ENCODE measurements around the gene R3HDM2.
"Not testable (repeated sequence)": the region's sequence is repeated elsewhere in the genome, so short reads cannot be mapped to it uniquely, and the experiment has no call there.

R3HDM2 gene

GRCh38 chr12:57276935-57277563 is 153.8 kb downstream of the R3HDM2 start:
- Histone ChIP-seq H3K27ac (ENCODE audit: low read length, poor library complexity, severe bottlenecking) (no peak overlapping the region), H3K79me1 (replicated peaks; ENCODE audit: low read length, poor library complexity, severe bottlenecking) (no peaks in the 10 kb centered on the region), H2BK120ac (ENCODE audit: low read depth, low read length) (no peak overlapping the region), H3K18ac (ENCODE audit: low read depth in 1 of 2, low read length in 2 of 2) (no peak overlapping the region), H2AFZ (ENCODE audit: low read depth, low read length) (no peak overlapping the region), H2BK5ac (ENCODE audit: low read depth, low read length, poor library complexity, severe bottlenecking) (no peak overlapping the region), H3K4me2 (ENCODE audit: low read length, poor library complexity, severe bottlenecking) (no peak overlapping the region), H2BK12ac (ENCODE audit: low read length in 2 of 2) (no peak overlapping the region), H3K4ac (ENCODE audit: low read depth in 1 of 2, low read length in 2 of 2) (no peak overlapping the region), H2AK5ac (ENCODE audit: low read length, severe bottlenecking) (no peak overlapping the region), H4K8ac (ENCODE audit: low read length) (no peak overlapping the region), H4K91ac (ENCODE audit: low read length) (no peak overlapping the region), H3K27me3 (ENCODE audit: control insufficient read depth in 1 of 2, insufficient read depth in 1 of 2, low read length in 2 of 2) (no peaks in the 10 kb centered on the region), H3K14ac (ENCODE audit: low read length in 2 of 2) (no peak overlapping the region), H3K9ac (ENCODE audit: low read length) (peak overlapping the region; percentile 19), H3K4me1 (ENCODE audit: control insufficient read depth, insufficient read depth, low read depth, low read length) (peaks cover 3% of the 10 kb centered on the region), H3K9me3 (ENCODE audit: control insufficient read depth, low read length) (no peaks in the 10 kb centered on the region), H2BK15ac (ENCODE audit: low read depth, poor library complexity, severe bottlenecking) (no peak overlapping the region), H3K4me3 (ENCODE audit: insufficient read depth in 1 of 2, low read depth in 1 of 2, low read length in 2 of 2) (no peak overlapping the region), H3K36me3 (ENCODE audit: control insufficient read depth in 1 of 2, insufficient read depth in 2 of 2, low read depth in 1 of 2, low read length in 2 of 2) (peaks cover 5 to 39% of the 10 kb centered on the region in 2 experiments), H3K23ac (ENCODE audit: low read length in 2 of 2) (no peak overlapping the region)
- peak; percentile 45 for DNase-seq
- WGBS = 87% methylated on average over 3 of the region's 4 CpGs

- H3K4me3 ChIP-seq (ENCODE audit: insufficient read depth in 1 of 2, low read depth in 1 of 2, low read length in 2 of 2); H3K18ac ChIP-seq (ENCODE audit: low read depth in 1 of 2, low read length in 2 of 2); H2BK12ac ChIP-seq (ENCODE audit: low read length in 2 of 2); H2BK120ac ChIP-seq (ENCODE audit: low read depth, low read length); H3K9me3 ChIP-seq (ENCODE audit: control insufficient read depth, low read length); H2BK15ac ChIP-seq (ENCODE audit: low read depth, poor library complexity, severe bottlenecking); H3K4me1 ChIP-seq (ENCODE audit: control insufficient read depth, insufficient read depth, low read depth, low read length); H3K4ac ChIP-seq (ENCODE audit: low read depth in 1 of 2, low read length in 2 of 2); H2AFZ ChIP-seq (ENCODE audit: low read depth, low read length); H3K4me2 ChIP-seq (ENCODE audit: low read length, poor library complexity, severe bottlenecking); H3K9ac ChIP-seq (ENCODE audit: low read length); H3K27ac ChIP-seq (ENCODE audit: low read length, poor library complexity, severe bottlenecking); H3K79me1 ChIP-seq (replicated peaks; ENCODE audit: low read length, poor library complexity, severe bottlenecking); H4K8ac ChIP-seq (ENCODE audit: low read length); H2BK5ac ChIP-seq (ENCODE audit: low read depth, low read length, poor library complexity, severe bottlenecking); H3K23ac ChIP-seq (ENCODE audit: low read length in 2 of 2); H3K27me3 ChIP-seq (ENCODE audit: control insufficient read depth in 1 of 2, insufficient read depth in 1 of 2, low read length in 2 of 2); H2AK5ac ChIP-seq (ENCODE audit: low read length, severe bottlenecking); H3K14ac ChIP-seq (ENCODE audit: low read length in 2 of 2); DNase-seq; H4K91ac ChIP-seq (ENCODE audit: low read length): not testable (repeated sequence)
- H3K36me3 ChIP-seq (ENCODE audit: control insufficient read depth in 1 of 2, insufficient read depth in 2 of 2, low read depth in 1 of 2, low read length in 2 of 2) = peaks cover 3 to 41% of the 10 kb centered on the region in 2 experiments
- WGBS = 99% methylated on average over 5 of the region's 6 CpGs
Measured at GRCh38 chr12:57276233-57276632, 154.6 kb downstream of the R3HDM2 start.

GRCh38 chr12:57273516-57273915 is 157.3 kb downstream of the R3HDM2 start:
- no peak overlapping the region for H4K91ac ChIP-seq (ENCODE audit: low read length)
- H2BK5ac ChIP-seq (ENCODE audit: low read depth, low read length, poor library complexity, severe bottlenecking) = no peak overlapping the region
- H3K27ac ChIP-seq (ENCODE audit: low read length, poor library complexity, severe bottlenecking) = no peak overlapping the region

GRCh38 chr12:57272337-57273151 is 158.3 kb downstream of the R3HDM2 start:
- no peak overlapping the region for H3K4me3 ChIP-seq (ENCODE audit: insufficient read depth in 1 of 2, low read depth in 1 of 2, low read length in 2 of 2)
- no peaks in the 10 kb centered on the region for H3K4me1 ChIP-seq (ENCODE audit: control insufficient read depth, insufficient read depth, low read depth, low read length)
- H2BK120ac ChIP-seq (ENCODE audit: low read depth, low read length) = no peak overlapping the region
- peak overlapping the region; percentile 40 for H3K9ac ChIP-seq (ENCODE audit: low read length)
- H3K4me2 ChIP-seq (ENCODE audit: low read length, poor library complexity, severe bottlenecking) = no peak overlapping the region
- no peak overlapping the region for H2AFZ ChIP-seq (ENCODE audit: low read depth, low read length)
- H2BK12ac ChIP-seq (ENCODE audit: low read length in 2 of 2) = no peak overlapping the region
- 64% methylated on average over 7 of the region's 7 CpGs for WGBS
- no peaks in the 10 kb centered on the region for H3K79me1 ChIP-seq (replicated peaks; ENCODE audit: low read length, poor library complexity, severe bottlenecking)
- no peak overlapping the region for H3K23ac ChIP-seq (ENCODE audit: low read length in 2 of 2)
- no peak overlapping the region for H3K18ac ChIP-seq (ENCODE audit: low read depth in 1 of 2, low read length in 2 of 2)
- H3K9me3 ChIP-seq (ENCODE audit: control insufficient read depth, low read length) = no peaks in the 10 kb centered on the region
- H3K14ac ChIP-seq (ENCODE audit: low read length in 2 of 2) = no peak overlapping the region
- peaks cover 14 to 49% of the 10 kb centered on the region in 2 experiments for H3K36me3 ChIP-seq (ENCODE audit: control insufficient read depth in 1 of 2, insufficient read depth in 2 of 2, low read depth in 1 of 2, low read length in 2 of 2)
- H4K8ac ChIP-seq (ENCODE audit: low read length) = no peak overlapping the region
- H4K91ac ChIP-seq (ENCODE audit: low read length) = no peak overlapping the region
- peak; percentile 70 for DNase-seq
- no peak overlapping the region for H3K27ac ChIP-seq (ENCODE audit: low read length, poor library complexity, severe bottlenecking)
- H3K4ac ChIP-seq (ENCODE audit: low read depth in 1 of 2, low read length in 2 of 2) = no peak overlapping the region
- H2AK5ac ChIP-seq (ENCODE audit: low read length, severe bottlenecking) = no peak overlapping the region
- no peak overlapping the region for H2BK15ac ChIP-seq (ENCODE audit: low read depth, poor library complexity, severe bottlenecking)
- H3K27me3 ChIP-seq (ENCODE audit: control insufficient read depth in 1 of 2, insufficient read depth in 1 of 2, low read length in 2 of 2) = no peaks in the 10 kb centered on the region
- H2BK5ac ChIP-seq (ENCODE audit: low read depth, low read length, poor library complexity, severe bottlenecking) = no peak overlapping the region

More at GRCh38 chr12:57273516-57273915, 157.3 kb downstream of the R3HDM2 start:
- Histone ChIP-seq H3K27me3 (ENCODE audit: control insufficient read depth in 1 of 2, insufficient read depth in 1 of 2, low read length in 2 of 2) (no peaks in the 10 kb centered on the region), H3K4me2 (ENCODE audit: low read length, poor library complexity, severe bottlenecking) (no peak overlapping the region), H3K4me1 (ENCODE audit: control insufficient read depth, insufficient read depth, low read depth, low read length) (no peaks in the 10 kb centered on the region), H2AFZ (ENCODE audit: low read depth, low read length) (no peak overlapping the region), H3K9me3 (ENCODE audit: control insufficient read depth, low read length) (no peaks in the 10 kb centered on the region), H2AK5ac (ENCODE audit: low read length, severe bottlenecking) (no peak overlapping the region), H4K8ac (ENCODE audit: low read length) (no peak overlapping the region), H3K23ac (ENCODE audit: low read length in 2 of 2) (no peak overlapping the region), H2BK15ac (ENCODE audit: low read depth, poor library complexity, severe bottlenecking) (no peak overlapping the region), H3K9ac (ENCODE audit: low read length) (no peak overlapping the region), H3K79me1 (replicated peaks; ENCODE audit: low read length, poor library complexity, severe bottlenecking) (no peaks in the 10 kb centered on the region), H3K18ac (ENCODE audit: low read depth in 1 of 2, low read length in 2 of 2) (no peak overlapping the region), H3K36me3 (ENCODE audit: control insufficient read depth in 1 of 2, insufficient read depth in 2 of 2, low read depth in 1 of 2, low read length in 2 of 2) (peaks cover 13 to 49% of the 10 kb centered on the region in 2 experiments), H3K14ac (ENCODE audit: low read length in 2 of 2) (no peak overlapping the region), H2BK12ac (ENCODE audit: low read length in 2 of 2) (no peak overlapping the region), H3K4me3 (ENCODE audit: insufficient read depth in 1 of 2, low read depth in 1 of 2, low read length in 2 of 2) (no peak overlapping the region), H3K4ac (ENCODE audit: low read depth in 1 of 2, low read length in 2 of 2) (no peak overlapping the region), H2BK120ac (ENCODE audit: low read depth, low read length) (no peak overlapping the region)
- no peak for DNase-seq

All from mesenchymal stem cell (in vitro differentiated cells and primary cell).